ENCODE results near the gene AAMDC.
"Not testable (repeated sequence)": the region's sequence is repeated elsewhere in the genome, so short reads cannot be mapped to it uniquely, and the experiment has no call there.

AAMDC gene

GRCh38 chr11:77890100-77890614 is 69.2 kb downstream of the AAMDC start:
- not testable (repeated sequence) for DNase-seq

- DNase-seq, result peak; percentile 45
These were observed 69.7 kb downstream of the AAMDC start for GRCh38 chr11:77890619-77891056.

GRCh38 chr11:77891256-77891655 is 70.3 kb downstream of the AAMDC start:
- DNase-seq, result not testable (repeated sequence)

DNA sequence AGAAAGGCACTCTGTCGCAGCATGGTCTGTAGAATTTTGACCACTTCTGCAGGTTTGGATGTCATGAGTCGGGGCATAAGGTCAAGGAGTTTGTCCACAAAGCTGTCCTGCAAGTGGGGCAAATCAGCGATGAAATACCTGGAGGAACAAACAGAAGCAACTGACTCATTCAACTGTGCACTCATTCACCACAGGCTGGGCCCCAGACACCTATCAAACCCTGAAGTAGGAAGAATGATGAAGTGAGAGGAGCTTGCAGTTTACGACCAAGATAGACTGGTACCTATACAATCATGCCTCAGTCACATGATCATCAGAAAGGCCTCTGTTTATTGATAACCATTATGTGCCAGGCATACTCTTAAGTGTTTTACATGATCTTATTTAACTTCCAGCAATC is 70.8 kb downstream of the AAMDC start:
- not testable (repeated sequence) for DNase-seq

- DNase-seq, result not testable (repeated sequence)
These were observed 74.0 kb downstream of the AAMDC start for GRCh38 chr11:77894949-77895348.

DNA sequence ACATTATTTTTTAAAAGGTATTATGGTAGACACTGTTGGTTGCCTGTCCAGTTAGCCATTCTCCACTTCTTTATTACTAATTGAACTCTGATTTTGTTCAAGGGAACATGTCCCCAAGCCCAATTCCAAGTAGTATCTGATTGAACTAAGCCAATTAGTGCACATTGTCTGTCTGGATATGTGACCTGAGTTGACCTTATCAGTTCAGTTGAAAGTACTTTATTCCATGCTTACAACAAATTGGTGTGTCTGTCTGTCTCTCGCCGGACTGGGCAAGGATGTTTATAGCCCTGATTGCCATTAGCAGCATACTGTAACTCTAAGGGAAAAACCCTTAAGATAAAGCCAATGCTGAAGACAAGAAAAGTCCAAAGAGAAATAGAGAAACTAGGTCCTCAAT is 87.9 kb downstream of the AAMDC start:
- no peak for DNase-seq

GRCh38 chr11:77909277-77909676 is 88.3 kb downstream of the AAMDC start:
- no peak for DNase-seq

- not testable (repeated sequence) for DNase-seq
These were observed 89.9 kb downstream of the AAMDC start for GRCh38 chr11:77910828-77911227.

DNA sequence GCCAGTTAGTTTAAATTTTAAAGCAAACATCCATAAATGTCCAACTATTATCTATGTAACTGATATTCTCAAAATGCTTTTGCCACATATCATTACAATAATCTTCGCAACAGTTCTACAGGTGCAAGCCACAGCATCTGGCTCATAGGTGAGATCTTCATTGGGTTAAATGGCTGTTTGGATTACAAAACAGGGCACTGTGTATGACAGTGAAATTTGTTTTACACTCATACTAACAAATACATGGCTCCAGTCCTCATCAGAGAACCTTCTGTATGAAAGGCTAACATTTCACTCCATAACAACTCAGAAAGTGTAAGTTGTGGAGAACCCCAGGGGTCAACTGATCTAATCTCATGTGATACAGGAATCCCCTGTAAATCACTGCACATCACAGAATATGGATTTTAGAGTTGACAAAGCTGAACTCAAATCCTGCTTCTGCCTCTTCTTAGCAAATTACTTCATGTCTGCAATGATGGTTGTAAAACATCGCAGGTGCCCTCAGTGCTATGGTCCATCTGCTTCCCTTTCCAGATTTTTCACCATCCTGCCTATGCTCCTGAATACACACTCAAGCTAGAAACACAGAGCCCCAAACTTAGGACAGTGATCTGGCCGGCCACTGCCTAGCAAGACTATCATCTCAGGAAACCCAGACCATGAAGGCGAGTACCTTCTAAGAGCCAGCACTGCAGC is 92.8 kb downstream of the AAMDC start:
- not testable (repeated sequence) for DNase-seq

DNA sequence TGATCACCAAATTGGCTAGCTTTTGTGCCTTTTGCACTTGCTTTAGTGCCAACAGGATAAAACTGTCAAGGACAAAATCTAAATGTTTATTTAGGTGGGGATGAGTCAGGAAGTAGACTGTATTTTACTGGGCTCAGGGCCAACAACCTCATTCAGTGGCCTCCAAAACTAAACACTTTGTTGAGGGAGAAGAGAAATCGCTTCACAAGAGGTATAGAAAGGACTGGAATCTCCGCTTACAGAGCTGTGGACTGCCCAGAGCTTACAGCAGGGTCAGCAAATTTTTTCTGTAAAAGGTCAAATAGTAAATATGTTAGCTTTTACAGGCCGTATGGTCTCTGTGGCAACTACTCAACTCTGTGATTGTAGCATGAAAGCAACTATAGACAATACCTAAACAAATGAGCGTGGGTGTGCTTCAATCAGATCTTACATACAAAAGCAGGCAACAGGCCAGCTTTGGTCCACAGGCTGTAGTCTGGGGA is 93.4 kb downstream of the AAMDC start:
- peak; percentile 76 for DNase-seq

GRCh38 chr11:77917713-77918112 is 96.8 kb downstream of the AAMDC start:
- DNase-seq, result not testable (repeated sequence)

Data from NCI-H1092 (cell line).